Activated T-helper 2 cell treated with anti-CD3 and anti-CD28 coated beads, Interferon-gamma antibody, Interleukin-2, Interleukin-4, amounts not matched to agents 10 μg/mL and 5 μg/mL and 100 μg/mL, durations not matched to agents 14 hours and 24 hours and 36 hours (primary cell): ENCODE data around the gene KLHDC4. TPM values are rescaled to one million over a fixed set of nuclear protein-coding genes. Genes with fewer than 3 reads are reported as not detected.
A peak's percentile ranks its signal among the peaks of the same experiment; 100 is the strongest.

Source experiments
- DNase-seq: peaks from one replicate; pipeline ENCODE4 v3.0.0; 2021; ENCODE audit warnings: low spot score
- H3K27ac Mint-ChIP-seq: one replicate; pipeline ENCODE4 v1.8.0; 2021; ENCODE audit warnings: mixed read lengths
- H3K27me3 Mint-ChIP-seq: one replicate; pipeline ENCODE4 v1.8.0; 2021; ENCODE audit warnings: low read depth, mixed read lengths
- H3K36me3 Mint-ChIP-seq: one replicate; pipeline ENCODE4 v1.8.0; 2021; ENCODE audit warnings: low read depth, mixed read lengths
- H3K4me1 Mint-ChIP-seq: one replicate; pipeline ENCODE4 v1.8.0; 2021; ENCODE audit warnings: low read depth, mixed read lengths
- H3K4me3 Mint-ChIP-seq: one replicate; pipeline ENCODE4 v1.8.0; 2021; ENCODE audit warnings: low read depth, mild to moderate bottlenecking, moderate library complexity, mixed read lengths
- H3K9me3 Mint-ChIP-seq: one replicate; pipeline ENCODE4 v1.8.0; 2021; ENCODE audit warnings: mixed read lengths
- intact Hi-C: fragments of 100-400 bp; cut with micrococcal nuclease; formaldehyde crosslinking; loops from one replicate; pipeline ENCODE4 v1.15.1; 2023
- total RNA-seq: library from RNA; stranded (reverse); gene quantifications from 2 replicates; pipeline ENCODE4 v1.2.3, GENCODE V29; 2022

Gene KLHDC4
- total RNA-seq, 1 donor from 2014 or later: 73.1 TPM

DNA sequence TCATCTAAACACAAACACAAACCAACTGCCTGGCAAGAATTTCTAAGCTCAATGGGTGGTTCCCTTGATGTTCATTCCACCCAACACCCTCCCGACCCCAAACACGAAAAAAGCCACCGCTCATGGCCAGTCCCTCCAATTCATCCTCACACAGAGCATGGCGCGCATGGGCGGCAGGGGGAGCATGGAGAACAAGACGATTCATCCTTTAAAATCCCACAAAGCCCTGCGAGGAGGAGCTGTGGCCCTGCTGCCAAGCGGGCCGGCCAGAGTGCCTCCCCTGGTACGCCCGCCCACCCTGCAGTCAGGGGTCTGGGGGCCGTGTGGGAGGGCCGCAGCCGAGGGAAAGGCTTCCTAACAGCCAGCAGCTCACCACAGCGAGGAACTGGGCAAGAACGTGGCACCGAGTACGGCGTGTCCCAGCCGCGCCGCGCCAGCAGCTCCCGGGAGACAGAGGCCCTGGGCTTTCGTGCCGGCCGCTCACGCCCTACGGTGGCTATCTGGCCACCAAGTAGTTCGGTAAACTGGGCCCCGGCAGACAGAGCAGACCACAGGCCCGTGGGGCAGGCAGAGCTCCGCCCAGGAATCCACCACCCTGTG, 60.9 kb downstream of the KLHDC4 start:
- no peaks in the 10 kb centered on the region for H3K27me3 Mint-ChIP-seq
- no peaks in the 10 kb centered on the region for H3K9me3 Mint-ChIP-seq
- no peak overlapping the region for H3K27ac Mint-ChIP-seq
- DNase-seq: no peak
- intact Hi-C loops: no loop called here
- no peak overlapping the region for H3K4me3 Mint-ChIP-seq
- H3K4me1 Mint-ChIP-seq: peaks cover 21% of the 10 kb centered on the region
- H3K36me3 Mint-ChIP-seq: peaks cover 34% of the 10 kb centered on the region

DNA sequence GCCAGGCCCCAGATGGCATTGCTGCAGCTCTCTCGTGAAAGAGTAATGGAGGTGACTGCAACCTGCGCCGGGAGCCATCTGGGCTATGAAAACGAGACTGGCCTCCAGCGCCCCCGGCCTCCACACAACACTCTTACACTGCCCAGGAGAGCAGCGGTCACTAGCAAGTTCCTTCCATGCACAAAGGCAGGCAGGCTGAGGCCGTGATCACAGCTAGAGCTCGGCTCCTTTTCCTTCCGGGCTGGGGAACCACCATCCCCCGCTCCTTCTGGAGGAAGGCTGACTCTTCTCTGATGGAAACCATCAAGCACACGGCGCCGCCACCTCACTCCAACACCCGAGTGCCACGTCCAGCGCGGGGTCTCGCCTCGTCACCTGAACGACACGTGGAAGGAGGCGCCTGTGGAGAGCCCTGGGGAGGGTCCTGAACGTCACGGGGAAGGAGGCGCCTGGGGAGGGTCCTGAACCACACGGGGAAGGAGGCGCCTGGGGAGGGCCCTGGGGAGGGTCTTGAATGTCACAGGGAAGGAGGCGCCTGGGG, 61.9 kb downstream of the KLHDC4 start:
- DNase-seq: no peak
- Mint-ChIP-seq H3K36me3 (peaks cover 36% of the 10 kb centered on the region), H3K9me3 (no peaks in the 10 kb centered on the region), H3K27ac (no peak overlapping the region), H3K27me3 (no peaks in the 10 kb centered on the region), H3K4me3 (no peak overlapping the region), H3K4me1 (peaks cover 22% of the 10 kb centered on the region)
- intact Hi-C loops: no loop called here

DNA sequence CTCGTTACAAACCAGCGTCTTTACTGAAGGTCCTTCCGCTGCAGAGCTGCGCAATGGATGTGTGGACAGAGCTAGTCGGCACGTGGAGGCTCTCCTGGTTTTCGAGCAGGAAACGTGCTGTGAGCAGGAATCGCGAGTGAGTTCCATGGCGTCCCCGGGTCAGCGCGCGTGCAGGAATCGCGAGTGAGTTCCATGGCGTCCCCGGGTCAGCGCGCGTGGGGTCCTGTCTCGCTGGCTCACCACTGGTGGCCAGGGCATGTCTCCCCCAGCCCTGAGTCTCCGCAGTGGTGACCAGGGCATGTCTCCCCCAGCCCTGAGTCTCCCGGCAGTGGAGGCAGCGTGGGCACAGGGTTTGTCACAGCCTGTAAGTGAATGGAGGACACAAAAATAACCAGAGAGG, 62.7 kb downstream of the KLHDC4 start:
- Mint-ChIP-seq H3K4me1 (peaks cover 26% of the 10 kb centered on the region), H3K27ac (no peak overlapping the region)

DNA sequence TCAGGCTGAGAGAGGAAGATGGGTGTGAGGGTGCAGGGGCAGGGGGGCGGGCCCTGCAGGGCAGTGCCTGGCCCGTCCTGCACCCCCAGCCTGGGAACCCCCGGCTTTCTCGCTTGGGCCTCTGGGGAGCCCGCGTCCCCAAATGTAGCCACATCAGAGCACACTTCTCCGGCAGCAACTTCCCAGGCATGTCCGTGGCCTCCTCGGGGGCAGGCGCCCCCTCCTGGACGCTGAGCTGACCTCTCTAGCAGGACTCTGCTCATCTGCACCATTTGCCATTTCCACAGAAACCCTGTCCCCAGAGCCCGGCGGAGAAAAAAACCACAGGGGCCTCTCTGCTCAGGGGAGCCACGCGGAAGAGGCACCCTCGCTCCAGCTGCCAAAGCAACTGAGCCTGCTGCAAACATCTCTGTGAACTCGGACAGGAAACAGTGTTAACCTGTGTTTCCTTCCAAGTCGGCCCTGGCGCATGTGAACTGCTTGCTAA, 63.4 kb downstream of the KLHDC4 start:
- Mint-ChIP-seq H3K36me3 (peaks cover 28% of the 10 kb centered on the region), H3K4me3 (no peak overlapping the region), H3K9me3 (no peaks in the 10 kb centered on the region), H3K27ac (peak overlapping the region; percentile 62), H3K4me1 (peaks cover 28% of the 10 kb centered on the region), H3K27me3 (no peaks in the 10 kb centered on the region)
- peak; percentile 16 for DNase-seq
- intact Hi-C loops: no loop called here

More for the DNA sequence above, 62.7 kb downstream of the KLHDC4 start:
- no peak for DNase-seq
- Mint-ChIP-seq H3K36me3 (peaks cover 33% of the 10 kb centered on the region), H3K9me3 (no peaks in the 10 kb centered on the region), H3K27me3 (no peaks in the 10 kb centered on the region), H3K4me3 (no peak overlapping the region)
- intact Hi-C loops: no loop called here

DNA sequence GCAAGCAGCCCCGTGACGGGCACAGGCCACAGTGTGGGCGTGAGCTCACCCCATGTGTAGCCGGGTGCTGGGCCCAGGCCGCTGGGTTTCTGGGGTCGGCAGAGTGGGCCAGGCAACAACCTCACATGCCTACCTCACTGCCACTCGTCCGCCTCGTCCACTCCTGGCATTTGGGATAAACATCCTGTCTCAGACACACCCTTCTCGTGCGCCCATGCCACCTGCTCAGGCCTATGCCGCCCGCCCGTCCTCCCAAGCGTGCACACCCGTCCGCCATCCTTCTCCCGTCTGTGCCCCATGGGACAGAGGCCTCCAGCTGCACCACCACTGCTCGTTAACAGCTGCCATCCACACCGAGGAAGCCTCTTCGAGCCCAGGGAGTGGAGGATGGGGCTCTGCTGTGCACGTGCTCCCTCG, 64.3 kb downstream of the KLHDC4 start:
- Mint-ChIP-seq H3K27me3 (no peaks in the 10 kb centered on the region), H3K36me3 (peaks cover 28% of the 10 kb centered on the region), H3K27ac (no peak overlapping the region), H3K4me3 (no peak overlapping the region), H3K9me3 (no peaks in the 10 kb centered on the region), H3K4me1 (peaks cover 28% of the 10 kb centered on the region)
- intact Hi-C loops: no loop called here
- no peak for DNase-seq

DNA sequence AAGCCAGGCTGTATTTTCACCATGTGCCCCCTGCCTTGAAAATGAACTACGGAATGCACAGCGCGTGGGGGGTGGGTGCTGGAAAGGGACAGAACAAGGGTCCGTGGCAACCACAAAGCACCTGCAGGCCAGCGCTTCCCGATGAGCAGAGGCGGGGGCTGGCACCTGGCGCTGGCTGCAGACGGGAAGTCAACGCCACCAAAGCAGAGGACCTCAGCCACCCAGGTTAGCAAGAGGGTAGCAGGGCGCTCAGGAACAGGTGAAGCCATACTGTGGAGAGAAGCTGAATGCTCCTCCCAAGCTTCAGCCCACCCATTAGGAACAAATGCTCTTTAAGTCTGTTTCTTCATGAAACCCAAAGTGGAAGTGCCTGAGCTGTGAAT, 64.7 kb downstream of the KLHDC4 start:
- Mint-ChIP-seq H3K36me3 (peaks cover 28% of the 10 kb centered on the region), H3K27ac (no peak overlapping the region), H3K27me3 (no peaks in the 10 kb centered on the region), H3K4me3 (no peak overlapping the region), H3K9me3 (no peaks in the 10 kb centered on the region), H3K4me1 (peaks cover 28% of the 10 kb centered on the region)
- intact Hi-C loops: no loop called here
- DNase-seq: no peak

DNA sequence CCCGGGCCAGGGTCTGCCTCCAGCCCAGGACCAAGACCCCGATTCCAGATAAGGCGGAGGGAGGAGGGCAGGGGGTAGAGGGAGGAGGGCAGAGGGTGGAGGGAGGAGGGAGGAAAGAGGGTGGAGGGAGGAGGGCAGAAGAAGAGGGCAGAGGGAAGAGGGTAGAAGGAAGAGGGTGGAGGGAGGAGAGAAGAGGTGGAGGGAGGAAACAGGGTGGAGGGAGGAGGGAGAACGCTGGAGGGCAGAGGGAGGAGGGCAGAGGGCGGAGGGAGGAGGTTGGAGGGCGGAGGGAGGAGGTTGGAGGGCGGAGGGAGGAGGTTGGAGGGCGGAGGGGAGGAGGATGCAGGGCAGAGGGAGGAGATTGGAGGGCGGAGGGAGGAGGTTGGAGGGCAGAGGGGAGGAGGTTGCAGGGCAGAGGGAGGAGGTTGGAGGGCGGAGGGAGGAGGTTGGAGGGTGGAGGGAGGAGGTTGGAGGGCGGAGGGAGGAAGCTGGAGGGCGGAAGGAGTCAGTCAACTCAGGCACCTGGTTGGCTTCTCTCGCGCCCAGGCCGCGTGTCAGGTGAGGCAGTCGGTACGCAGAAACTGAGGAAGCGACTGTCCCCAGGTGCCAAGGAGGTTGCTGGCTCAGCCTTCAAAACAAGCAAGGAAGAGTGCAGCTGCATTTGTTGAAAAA, 65.2 kb downstream of the KLHDC4 start:
- DNase-seq: no peak
- Mint-ChIP-seq H3K27ac (no peak overlapping the region), H3K4me1 (peaks cover 28% of the 10 kb centered on the region), H3K27me3 (no peaks in the 10 kb centered on the region), H3K4me3 (no peak overlapping the region), H3K9me3 (no peaks in the 10 kb centered on the region), H3K36me3 (peaks cover 28% of the 10 kb centered on the region)
- intact Hi-C loops: no loop called here

DNA sequence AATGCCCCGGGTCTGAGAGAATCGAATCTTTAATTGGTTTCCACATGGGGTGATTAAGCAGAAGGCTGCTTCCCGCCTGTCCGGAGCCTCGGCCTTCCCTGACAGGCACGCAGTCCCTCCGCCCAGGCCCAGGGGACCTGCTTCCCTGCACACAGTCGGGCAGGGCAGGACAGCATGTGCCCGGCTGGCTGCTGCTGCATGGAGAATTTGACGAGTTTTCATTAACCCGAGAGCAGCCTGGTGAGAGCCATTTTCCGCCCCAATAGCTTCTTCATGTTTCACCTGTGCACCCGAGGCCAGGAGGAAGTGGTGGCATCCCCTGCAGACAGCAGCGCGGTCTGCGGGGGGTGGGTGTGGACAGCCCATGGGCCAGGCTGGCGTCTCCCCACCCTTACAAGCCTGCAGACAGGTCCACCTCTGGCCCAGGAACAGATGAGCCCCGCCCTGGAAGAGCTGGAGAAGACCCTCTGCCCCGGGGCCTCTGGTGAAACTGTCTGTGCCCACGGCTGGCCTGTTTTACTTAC, 67.0 kb downstream of the KLHDC4 start:
- no peak for DNase-seq
- H3K4me1 Mint-ChIP-seq: peaks cover 26% of the 10 kb centered on the region
- intact Hi-C loops: no loop called here

DNA sequence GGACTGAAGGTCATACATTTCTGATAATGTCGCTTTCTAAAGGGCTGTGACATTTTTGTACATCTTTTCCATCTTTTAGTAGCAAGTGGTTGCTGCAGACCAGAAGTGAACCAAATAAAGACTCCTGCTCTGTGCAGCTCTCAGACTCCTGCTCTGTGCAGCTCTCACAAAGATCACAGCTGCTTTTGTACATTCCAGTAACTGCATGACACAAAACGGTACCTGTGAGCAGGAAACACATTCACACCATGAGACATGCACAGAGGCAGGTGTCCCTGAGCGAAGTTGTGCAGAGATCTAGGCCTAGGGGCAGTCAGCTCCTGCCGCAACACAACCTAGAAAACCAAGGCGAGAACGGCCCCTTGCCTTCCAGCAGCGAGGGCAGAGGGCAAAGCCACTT, 67.5 kb downstream of the KLHDC4 start:
- H3K36me3 Mint-ChIP-seq: peaks cover 23% of the 10 kb centered on the region
- H3K4me3 Mint-ChIP-seq: no peak overlapping the region
- H3K9me3 Mint-ChIP-seq: no peaks in the 10 kb centered on the region
- peaks cover 23% of the 10 kb centered on the region for H3K4me1 Mint-ChIP-seq
- intact Hi-C loops: no loop called here
- H3K27me3 Mint-ChIP-seq: no peaks in the 10 kb centered on the region
- H3K27ac Mint-ChIP-seq: no peak overlapping the region
- no peak for DNase-seq

More for the DNA sequence above, 67.0 kb downstream of the KLHDC4 start:
- Mint-ChIP-seq H3K27ac (no peak overlapping the region), H3K27me3 (no peaks in the 10 kb centered on the region), H3K36me3 (peaks cover 28% of the 10 kb centered on the region), H3K9me3 (no peaks in the 10 kb centered on the region), H3K4me3 (no peak overlapping the region)

DNA sequence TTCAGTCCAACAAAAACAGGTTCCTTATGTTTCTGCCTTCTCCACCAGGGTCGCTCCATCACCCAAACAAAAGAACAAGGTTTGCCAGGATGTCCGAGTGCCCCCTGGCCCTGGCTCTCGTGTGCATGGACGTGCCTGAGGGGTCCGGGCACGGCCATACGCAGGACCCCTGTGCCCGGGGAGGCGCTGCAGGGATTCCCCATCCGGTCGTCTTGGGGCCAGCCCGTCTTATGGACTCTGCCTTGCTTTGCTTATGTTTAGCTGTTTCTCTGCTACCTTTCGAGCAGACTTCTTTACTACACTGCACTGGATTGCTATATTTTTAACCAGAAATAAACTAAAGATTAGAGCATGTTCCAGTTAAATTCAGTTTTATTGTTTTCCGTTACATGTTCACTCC, 68.0 kb downstream of the KLHDC4 start:
- intact Hi-C loops: no loop called here
- Mint-ChIP-seq H3K4me1 (peaks cover 19% of the 10 kb centered on the region), H3K9me3 (no peaks in the 10 kb centered on the region), H3K36me3 (peaks cover 19% of the 10 kb centered on the region), H3K4me3 (no peak overlapping the region), H3K27ac (no peak overlapping the region), H3K27me3 (no peaks in the 10 kb centered on the region)
- DNase-seq: no peak

DNA sequence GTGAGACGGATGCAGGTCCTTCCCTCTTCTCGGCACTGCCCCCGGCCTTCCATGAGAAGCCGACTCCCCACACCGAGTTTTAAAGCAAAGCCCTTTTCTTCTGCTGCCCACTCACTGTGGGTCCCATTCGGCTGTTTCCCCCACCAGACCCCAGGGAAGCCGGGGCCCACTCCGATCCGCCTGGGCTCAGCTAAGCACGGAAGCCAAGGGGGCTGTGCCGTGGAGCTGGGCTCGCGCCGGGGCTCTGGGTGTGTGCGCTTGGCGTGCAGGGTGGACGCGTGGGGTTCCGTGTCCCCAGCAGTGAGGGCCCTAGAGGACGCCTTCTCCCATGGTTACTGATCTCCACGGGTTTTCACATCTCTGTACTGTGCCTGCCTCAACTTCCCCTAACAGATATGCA, 68.5 kb downstream of the KLHDC4 start:
- no peaks in the 10 kb centered on the region for H3K27me3 Mint-ChIP-seq
- peaks cover 14% of the 10 kb centered on the region for H3K4me1 Mint-ChIP-seq
- peaks cover 14% of the 10 kb centered on the region for H3K36me3 Mint-ChIP-seq
- intact Hi-C loops: no loop called here
- no peak overlapping the region for H3K27ac Mint-ChIP-seq
- no peaks in the 10 kb centered on the region for H3K9me3 Mint-ChIP-seq
- no peak for DNase-seq
- no peak overlapping the region for H3K4me3 Mint-ChIP-seq

DNA sequence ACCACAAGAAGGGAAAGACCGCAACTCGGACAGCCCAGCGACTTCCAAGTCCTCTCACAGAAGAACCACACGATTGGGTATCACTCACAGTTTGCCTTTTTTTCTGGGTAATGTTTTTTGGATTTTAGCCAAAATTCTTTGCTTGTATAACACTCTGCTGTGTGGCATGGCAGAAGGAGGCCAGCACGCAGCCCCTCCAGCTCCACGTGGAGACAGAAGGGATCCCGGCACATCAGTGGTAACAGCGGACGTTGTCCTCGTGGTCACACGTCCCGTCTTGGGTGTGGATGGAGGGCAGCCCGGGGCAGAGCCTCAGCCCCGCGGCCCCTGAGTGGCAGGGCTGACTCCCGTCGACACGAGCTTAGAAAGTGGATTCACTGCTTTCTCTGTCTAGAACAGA, 69.1 kb downstream of the KLHDC4 start:
- DNase-seq: no peak
- no peaks in the 10 kb centered on the region for H3K9me3 Mint-ChIP-seq
- peaks cover 10% of the 10 kb centered on the region for H3K36me3 Mint-ChIP-seq
- no peaks in the 10 kb centered on the region for H3K27me3 Mint-ChIP-seq
- H3K4me1 Mint-ChIP-seq: peaks cover 10% of the 10 kb centered on the region
- no peak overlapping the region for H3K4me3 Mint-ChIP-seq
- intact Hi-C loops: no loop called here
- H3K27ac Mint-ChIP-seq: no peak overlapping the region

DNA sequence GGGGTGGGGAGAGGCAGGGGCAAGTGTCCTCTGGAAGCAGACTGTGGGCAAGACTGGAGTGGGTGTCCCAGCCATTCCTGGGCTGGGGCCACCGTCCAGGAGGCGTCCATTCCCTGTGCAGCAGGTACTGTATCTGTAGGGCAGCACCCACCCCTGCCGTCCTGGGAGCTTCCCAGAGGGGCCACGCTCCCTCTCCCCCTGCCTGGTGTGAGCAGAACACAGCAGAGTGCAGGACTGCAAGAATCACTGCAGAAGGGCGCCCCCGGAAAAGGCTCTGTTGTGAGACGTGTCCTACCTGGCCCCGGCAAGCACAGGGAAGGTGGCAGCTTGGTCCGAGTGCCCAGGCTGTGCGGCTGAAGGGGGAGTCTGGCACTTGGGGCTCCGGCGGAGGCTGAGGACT, 70.3 kb downstream of the KLHDC4 start:
- Mint-ChIP-seq H3K9me3 (no peaks in the 10 kb centered on the region), H3K4me1 (peaks cover 7% of the 10 kb centered on the region), H3K4me3 (no peak overlapping the region), H3K27ac (no peak overlapping the region), H3K36me3 (peaks cover 9% of the 10 kb centered on the region), H3K27me3 (no peaks in the 10 kb centered on the region)
- intact Hi-C loops: no loop called here
- no peak for DNase-seq
